Umbilical cord (tissue), 2 donors: ENCODE results near the gene DOCK2. TPM values are rescaled to one million over a fixed set of nuclear protein-coding genes. Genes with fewer than 3 reads are reported as not detected.
"Not testable (repeated sequence)": the region's sequence is repeated elsewhere in the genome, so short reads cannot be mapped to it uniquely, and the experiment has no call there.

Source experiments
- DNase-seq: peaks from one replicate; pipeline ENCODE4 v3.0.0-alpha.2; 2015; ENCODE audit warnings: low spot score
- total RNA-seq: library from RNA; depleted of rRNA; stranded (reverse); fragments of >200 nt; gene quantifications from one replicate; pipeline ENCODE4 v1.2.3, GENCODE V29; 2014; ENCODE audit warnings: low replicate concordance; ENCODE audit not compliant: insufficient read depth

DOCK2 gene
- total RNA-seq, 1 donor from 2014 or later: 72.5 TPM

GRCh38 chr5:169717288-169717687 lies 80.2 kb downstream of the DOCK2 start:
- DNase-seq: no peak

- no peak for DNase-seq
Observed at GRCh38 chr5:169719360-169720314, 82.6 kb downstream of the DOCK2 start.

- DNase-seq: no peak
Observed at GRCh38 chr5:169721771-169722170, 84.7 kb downstream of the DOCK2 start.

- no peak for DNase-seq
Observed at GRCh38 chr5:169723103-169723831, 86.2 kb downstream of the DOCK2 start.

- no peak for DNase-seq
Observed at GRCh38 chr5:169724303-169725087, 87.4 kb downstream of the DOCK2 start.

- not testable (repeated sequence) for DNase-seq
Observed at GRCh38 chr5:169725665-169726064, 88.6 kb downstream of the DOCK2 start.

GRCh38 chr5:169728418-169728817 lies 91.3 kb downstream of the DOCK2 start:
- DNase-seq: no peak

- DNase-seq: no peak
Observed at GRCh38 chr5:169731221-169731620, 94.1 kb downstream of the DOCK2 start.

GRCh38 chr5:169732841-169733240 lies 95.8 kb downstream of the DOCK2 start:
- DNase-seq: no peak

GRCh38 chr5:169735913-169736312 lies 98.8 kb downstream of the DOCK2 start:
- no peak for DNase-seq

GRCh38 chr5:169736653-169737052 lies 99.6 kb downstream of the DOCK2 start:
- no peak for DNase-seq

- no peak for DNase-seq
Observed at GRCh38 chr5:169740435-169740834, 103.4 kb downstream of the DOCK2 start.

- no peak for DNase-seq
Observed at GRCh38 chr5:169742771-169743296, 105.8 kb downstream of the DOCK2 start.

GRCh38 chr5:169744336-169744735 lies 107.3 kb downstream of the DOCK2 start:
- DNase-seq: no peak

- no peak for DNase-seq
Observed at GRCh38 chr5:169745441-169746146, 108.5 kb downstream of the DOCK2 start.

GRCh38 chr5:169746147-169746694 lies 109.1 kb downstream of the DOCK2 start:
- DNase-seq: no peak

GRCh38 chr5:169748174-169748573 lies 111.1 kb downstream of the DOCK2 start:
- DNase-seq: no peak

GRCh38 chr5:169749295-169749694 lies 112.2 kb downstream of the DOCK2 start:
- DNase-seq: no peak

- no peak for DNase-seq
Observed at GRCh38 chr5:169751490-169751889, 114.4 kb downstream of the DOCK2 start.

- not testable (repeated sequence) for DNase-seq
Observed at GRCh38 chr5:169752566-169752965, 115.5 kb downstream of the DOCK2 start.

GRCh38 chr5:169753795-169754194 lies 116.7 kb downstream of the DOCK2 start:
- DNase-seq: no peak
